Suppressor macrophage treated with lipopolysaccharide for 1 hour (primary cell): ENCODE data around the gene SAMHD1.

Experiments used
- DNase-seq, 3 donors: peaks; one replicate each; pipeline ENCODE4 v3.0.0-alpha.2; 2020 to 2022

The SAMHD1 gene

GRCh38 chr20:36871640-36872570 is 79.6 kb downstream of the SAMHD1 start:
- DNase-seq: peak; percentile 39 to 52 (median 41)

GRCh38 chr20:36866681-36867495 is 84.6 kb downstream of the SAMHD1 start:
- peak; percentile 51 to 71 (median 68) for DNase-seq

GRCh38 chr20:36866164-36866563 is 85.3 kb downstream of the SAMHD1 start:
- no peak for DNase-seq

GRCh38 chr20:36865861-36866149 is 85.7 kb downstream of the SAMHD1 start:
- no peak for DNase-seq

GRCh38 chr20:36865076-36865860 is 86.2 kb downstream of the SAMHD1 start:
- no peak for DNase-seq

GRCh38 chr20:36862857-36863668 is 88.4 kb downstream of the SAMHD1 start:
- DNase-seq: peak in 2 of 3 donors; percentile 22 to 60

GRCh38 chr20:36861875-36862801 is 89.4 kb downstream of the SAMHD1 start:
- peak; percentile 86 to 92 (median 90) for DNase-seq

- no peak for DNase-seq
These were observed 90.0 kb downstream of the SAMHD1 start for GRCh38 chr20:36861625-36861874.

- no peak for DNase-seq
These were observed 90.5 kb downstream of the SAMHD1 start for GRCh38 chr20:36860811-36861624.

GRCh38 chr20:36860339-36860738 is 91.2 kb downstream of the SAMHD1 start:
- no peak for DNase-seq

- no peak for DNase-seq
These were observed 91.7 kb downstream of the SAMHD1 start for GRCh38 chr20:36859700-36860330.

- DNase-seq: no peak
These were observed 92.3 kb downstream of the SAMHD1 start for GRCh38 chr20:36859282-36859555.

- DNase-seq: peak; percentile 33 to 51 (median 49)
These were observed 94.5 kb downstream of the SAMHD1 start for GRCh38 chr20:36856691-36857635.

GRCh38 chr20:36856195-36856594 is 95.3 kb downstream of the SAMHD1 start:
- DNase-seq: no peak

GRCh38 chr20:36855241-36855657 is 96.3 kb downstream of the SAMHD1 start:
- DNase-seq: no peak

- DNase-seq: no peak
These were observed 96.9 kb downstream of the SAMHD1 start for GRCh38 chr20:36854348-36855240.

- DNase-seq: no peak
These were observed 99.3 kb downstream of the SAMHD1 start for GRCh38 chr20:36852187-36852586.

- DNase-seq: no peak
These were observed 100.0 kb downstream of the SAMHD1 start for GRCh38 chr20:36851490-36851889.
